ENCODE measurements around the gene TOR1AIP2.

DNA sequence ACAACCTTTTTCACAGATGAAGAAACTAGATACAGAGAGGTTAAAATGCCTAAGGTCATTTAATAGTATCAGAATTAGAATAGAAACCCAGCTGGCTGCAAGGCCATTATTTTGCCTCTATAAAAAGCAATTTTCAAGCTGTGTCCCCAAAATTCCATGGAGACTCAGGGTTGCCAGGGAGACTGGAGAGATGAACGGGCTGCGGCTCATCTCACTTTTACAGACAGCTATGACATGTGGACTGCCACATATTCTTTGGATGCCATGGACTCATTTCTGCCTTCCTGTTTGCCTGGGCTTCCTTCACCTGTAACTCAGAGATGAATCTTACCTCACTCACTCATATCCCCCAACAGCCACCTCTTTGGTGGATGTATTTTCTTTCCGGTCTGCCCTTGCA lies 17.0 kb downstream of the TOR1AIP2 start:
- TF ChIP-seq TAF1 (IDR thresholded peaks at IDR 0.05; ENCODE audit: low read depth, low read length) (no peak), POLR2A (IDR thresholded peaks at IDR 0.05; ENCODE audit: low read depth, low read length) (no peak), PAX5 (IDR thresholded peaks at IDR 0.05; ENCODE audit: insufficient read depth, low read length, severe bottlenecking) (no peak), POLR2AphosphoS5 (IDR thresholded peaks at IDR 0.05; ENCODE audit: low read depth, low read length) (no peak)

Measured in GM12891 (cell line).